ENCODE results near the gene PPP1R15A.

The PPP1R15A gene

GRCh38 chr19:48868114-48868886, 3.9 kb upstream of the PPP1R15A start, which contains the start of gene PLEKHA4:
PLEKHA4 (minus strand) TSS chr19:48868617; CDS start chr19:48867620, 997 bp downstream.
- H3K27ac ChIP-seq: peak within 1 kb of the TSS; percentile 58
- TF ChIP-seq CTCF (IDR thresholded peaks at IDR 0.05): no peak
- no peak for TF ChIP-seq ZFX (IDR thresholded peaks at IDR 0.05; ENCODE audit: borderline replicate concordance)

GRCh38 chr19:48870048-48870447, 2.2 kb upstream of the PPP1R15A start:
- TF ChIP-seq CTCF (IDR thresholded peaks at IDR 0.05) (no peak), ZFX (IDR thresholded peaks at IDR 0.05; ENCODE audit: borderline replicate concordance) (no peak)

GRCh38 chr19:48871471-48872181, 595 bp upstream of the PPP1R15A start:
- H3K27ac ChIP-seq: peak overlapping the region; percentile 95

More at GRCh38 chr19:48870048-48870447, 2.2 kb upstream of the PPP1R15A start:
- no peak overlapping the region for H3K27ac ChIP-seq

GRCh38 chr19:48872884-48873475, 759 bp downstream of the PPP1R15A start:
- peak overlapping the region; percentile 95 for H3K27ac ChIP-seq
- TF ChIP-seq CTCF (IDR thresholded peaks at IDR 0.05): no peak

- peak overlapping the region; percentile 95 for H3K27ac ChIP-seq
- no peak for TF ChIP-seq ZFX (IDR thresholded peaks at IDR 0.05; ENCODE audit: borderline replicate concordance)
- no peak for TF ChIP-seq CTCF (IDR thresholded peaks at IDR 0.05)
Observed at GRCh38 chr19:48873476-48874302, 1.5 kb downstream of the PPP1R15A start.

GRCh38 chr19:48874303-48875135, 2.3 kb downstream of the PPP1R15A start:
- peak overlapping the region; percentile 95 for H3K27ac ChIP-seq
- TF ChIP-seq CTCF (IDR thresholded peaks at IDR 0.05): no peak
- TF ChIP-seq ZFX (IDR thresholded peaks at IDR 0.05; ENCODE audit: borderline replicate concordance): no peak

GRCh38 chr19:48876043-48876981, 4.1 kb downstream of the PPP1R15A start:
- H3K27ac ChIP-seq: peak overlapping the region; percentile 95
